Panc1 (cell line): Measurements from ENCODE around the gene ZBED5. TPM values are rescaled to one million over a fixed set of nuclear protein-coding genes. Genes with fewer than 3 reads are reported as not detected.

Experiments used
- ATAC-seq: fragments of 200-7000 bp; cut with Tn5 transposase; 2 replicates; pipeline ENCODE4 v1.9.1; 2020; ENCODE audit warnings: mild to moderate bottlenecking, moderate library complexity
- BruUV-seq: library from RNA; stranded (reverse); fragments of 400-500 nt; replicated peaks from 2 replicates; lab custom pipeline; 2021; lab: Mats Ljungman, UMichigan
- CTCF ChIA-PET: fragments of 300-600 bp; sonication (Branson Sonifier 250); formaldehyde crosslinking; loops from one replicate; lab custom pipeline; 2022; ENCODE audit warnings: antibody characterized with exemption; lab: Charles Lee
- POLR2A ChIA-PET: fragments of 300-600 bp; sonication (Branson Sonifier 250); formaldehyde crosslinking; loops from one replicate; lab custom pipeline; 2022; ENCODE audit warnings: antibody characterized with exemption; lab: Charles Lee
- DNase-seq: peaks from one replicate; pipeline ENCODE4 v3.0.0-alpha.2; 2010; ENCODE audit warnings: low read depth, low spot score
- H3K27ac ChIP-seq: 2 replicates; pipeline ENCODE4 v1.5.1; 2011; ENCODE audit warnings: mild to moderate bottlenecking, low read length, inconsistent platforms
- H3K27me3 ChIP-seq: fragments of 200-500 bp; sonication (Bioruptor generic); 2 replicates; pipeline ENCODE4 v1.6.0; 2014; ENCODE audit warnings: low read length, inconsistent platforms; ENCODE audit not compliant: control insufficient read depth, insufficient read depth
- H3K36me3 ChIP-seq: fragments of 200-500 bp; sonication (Bioruptor generic); 2 replicates; pipeline ENCODE4 v1.5.1; 2014; ENCODE audit warnings: inconsistent platforms, mild to moderate bottlenecking, low read length, moderate library complexity; ENCODE audit not compliant: control insufficient read depth, insufficient read depth
- H3K4me1 ChIP-seq: 2 replicates; pipeline ENCODE4 v1.5.1; 2011; ENCODE audit warnings: inconsistent platforms, mild to moderate bottlenecking, low read length, moderate library complexity; ENCODE audit not compliant: control insufficient read depth, insufficient read depth
- H3K4me3 ChIP-seq, 2 experiments: 2 replicates each; pipeline ENCODE4 v1.5.1; 2011 to 2012; ENCODE audit warnings: low read depth in 2 of 2, low read length in 2 of 2, mild to moderate bottlenecking in 2 of 2, inconsistent platforms in 1 of 2, moderate library complexity in 1 of 2
- H3K9me3 ChIP-seq: fragments of 200-500 bp; sonication (Bioruptor generic); 2 replicates; pipeline ENCODE4 v1.5.1; 2014; ENCODE audit warnings: low read depth, mild to moderate bottlenecking, inconsistent platforms, low read length, moderate library complexity; ENCODE audit not compliant: control insufficient read depth, insufficient read depth
- CTCF ChIP-seq: fragments of 450-650 bp; IDR thresholded peaks from 2 replicates; pipeline ENCODE4 v1.5.1; 2017; ENCODE audit warnings: mild to moderate bottlenecking
- POLR2AphosphoS5 ChIP-seq: IDR thresholded peaks from 2 replicates; pipeline ENCODE4 v1.6.1; 2012; ENCODE audit warnings: mild to moderate bottlenecking, low read depth, low read length, moderate library complexity
- REST ChIP-seq, 2 experiments: IDR thresholded peaks; 2 replicates each; pipeline ENCODE4 v1.6.1; 2011 to 2012; ENCODE audit warnings: low read depth in 2 of 2, control low read depth in 1 of 2, low read length in 1 of 2, mild to moderate bottlenecking in 1 of 2, moderate library complexity in 1 of 2; ENCODE audit not compliant: insufficient read depth in 1 of 2
- SIN3A ChIP-seq: IDR thresholded peaks from 2 replicates; pipeline ENCODE4 v1.6.1; 2012; ENCODE audit warnings: low read depth, mild to moderate bottlenecking, low read length, moderate library complexity, borderline replicate concordance; ENCODE audit not compliant: insufficient read depth
- TCF7L2 ChIP-seq: IDR thresholded peaks from 2 replicates; pipeline ENCODE4 v1.6.1; 2011; ENCODE audit warnings: mild to moderate bottlenecking, low read depth, low read length, inconsistent platforms
- in situ Hi-C: cut with HindIII; loops from 2 replicates; pipeline ENCODE4 v1.10.0; 2016; ENCODE audit warnings: low sequenced_read_pairs, low pct_unique_long_range_greater_than_20kb
- intact Hi-C: fragments of 100-400 bp; cut with micrococcal nuclease; formaldehyde crosslinking; loops from one replicate; pipeline ENCODE4 v1.10.0; 2022; ENCODE audit not compliant: unreplicated experiment
- total RNA-seq: library from RNA; stranded (reverse); gene quantifications from one replicate; pipeline ENCODE4 v1.2.1, GENCODE V29; 2021; ENCODE audit not compliant: unreplicated experiment

Gene ZBED5
- total RNA-seq, 1 experiment from 2014 or later: 114 TPM

DNA sequence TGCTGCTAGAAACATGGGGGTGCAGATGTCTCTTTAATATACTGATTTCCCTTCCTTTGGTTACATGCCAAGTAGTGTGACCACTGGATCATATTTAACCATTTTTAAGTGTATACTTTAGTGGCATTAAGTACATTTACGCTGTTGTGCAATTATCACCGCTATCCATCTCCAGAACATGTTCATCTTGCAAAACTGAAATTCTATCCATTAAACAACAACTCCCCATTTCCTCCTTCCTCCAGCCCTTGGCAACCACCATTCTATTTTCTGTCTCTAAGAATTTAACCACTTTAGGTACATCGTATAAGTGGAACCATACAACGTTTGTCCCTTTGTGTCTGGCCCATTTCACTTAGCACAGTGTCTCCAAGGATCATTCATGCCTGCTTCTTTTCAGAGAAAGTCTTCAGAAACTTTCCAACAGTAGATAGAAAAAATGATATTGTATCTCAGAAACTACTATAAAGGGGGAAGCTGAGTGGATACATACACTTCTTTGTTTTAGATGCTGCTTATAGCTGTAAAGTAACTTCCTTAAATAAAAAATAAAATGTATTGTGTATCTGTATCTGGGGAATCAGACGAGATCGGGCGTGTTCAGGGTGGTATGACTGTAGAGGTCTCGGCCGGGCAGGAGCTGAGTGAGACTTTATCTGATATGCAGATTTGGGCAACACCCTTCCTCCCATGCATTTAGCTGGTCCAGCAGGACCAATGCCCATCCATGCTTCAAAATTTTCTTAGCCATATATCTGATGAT lies 44.6 kb upstream of the ZBED5 start:
- peak overlapping the region; percentile 90 for H3K27ac ChIP-seq
- DNase-seq: no peak
- BruUV-seq: no TSS peak
- ChIA-PET CTCF (interaction anchor here (1.2 kb wide), 1 partner anchor 23 kb away, joined by 3 read pairs; no protein-coding TSS in a partner anchor), POLR2A (interaction anchor here (0.6 kb wide), 1 partner anchor 76 kb away, joined by 4 read pairs; no protein-coding TSS in a partner anchor)
- no peaks in the 10 kb centered on the region for H3K27me3 ChIP-seq
- TF ChIP-seq CTCF (no peak), TCF7L2 (no peak), SIN3A (no peak), POLR2AphosphoS5 (no peak), REST (IDR thresholded peaks at IDR 0.05; ENCODE audit: insufficient read depth in 1 of 2, low read depth in 2 of 2, low read length in 1 of 2) (no peak)
- peaks cover 40% of the 10 kb centered on the region for H3K4me1 ChIP-seq
- no peak for ATAC-seq
- H3K36me3 ChIP-seq: no peaks in the 10 kb centered on the region
- intact Hi-C loops: no loop called here
- in situ Hi-C loops: no loop called here
- H3K4me3 ChIP-seq: no peak overlapping the region
- no peaks in the 10 kb centered on the region; the same call in 1 of the 2 replicates for H3K9me3 ChIP-seq

DNA sequence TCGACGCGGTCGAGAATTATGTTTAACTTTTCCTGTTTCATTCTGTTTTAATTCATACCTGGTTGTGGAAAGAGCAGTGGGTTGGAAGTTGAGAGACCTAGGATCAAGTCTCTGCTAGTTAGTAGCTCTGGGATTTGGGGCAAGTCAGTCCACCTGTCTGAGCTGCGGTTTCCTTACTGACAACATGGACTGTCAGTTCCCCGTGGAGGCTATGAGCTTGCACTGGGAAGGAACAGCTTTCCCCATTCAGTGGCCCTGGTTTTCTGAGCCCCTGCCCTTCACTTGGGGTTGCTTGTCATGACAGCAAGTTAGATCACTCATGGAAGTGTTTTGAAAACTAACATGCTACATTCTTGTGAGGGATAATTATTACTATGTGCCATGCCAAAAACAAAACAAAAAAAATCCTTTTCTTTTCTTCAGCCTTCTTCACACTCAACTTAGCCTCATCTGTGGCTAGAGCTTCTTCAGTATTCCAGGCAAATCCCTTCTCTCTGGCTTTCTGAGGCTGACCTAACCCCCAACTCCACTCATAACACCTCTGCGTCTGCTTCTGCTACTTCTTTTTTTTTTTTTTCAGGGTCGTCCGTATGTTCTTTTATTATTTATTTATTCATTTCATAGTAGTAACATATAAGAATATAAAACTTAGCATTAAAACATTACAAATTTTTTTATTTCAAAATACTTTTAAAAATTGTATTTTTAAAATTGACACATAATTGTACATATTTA lies 43.0 kb upstream of the ZBED5 start:
- BruUV-seq: TSS peak; percentile 94
- in situ Hi-C loops (no loop called here), intact Hi-C loops (no loop called here)
- peak overlapping the region; percentile 90 for H3K27ac ChIP-seq
- ATAC-seq (peak; percentile 55), DNase-seq (no peak)
- ChIA-PET POLR2A (interaction anchor here (0.6 to 2.3 kb wide), 7 partner anchors 13 to 1341 kb away, joined by 3 to 12 read pairs (median 4); partner anchors contain the start of gene EIF4G2), CTCF (interaction anchor here (0.6 to 1.6 kb wide), 5 partner anchors 16 to 1941 kb away, joined by 3 to 7 read pairs (median 5); no protein-coding TSS in a partner anchor)
- TF ChIP-seq REST (IDR thresholded peaks at IDR 0.05; ENCODE audit: insufficient read depth in 1 of 2, low read depth in 2 of 2, low read length in 1 of 2) (no peak), SIN3A (no peak)
- no peaks in the 10 kb centered on the region for H3K36me3 ChIP-seq
- peaks cover 35% of the 10 kb centered on the region for H3K4me1 ChIP-seq
- peak overlapping the region in 1 of 2 experiments; percentile 17; a peak in 2 of 4 replicates for H3K4me3 ChIP-seq
- no peaks in the 10 kb centered on the region for H3K27me3 ChIP-seq
- H3K9me3 ChIP-seq: no peaks in the 10 kb centered on the region; the same call in 1 of the 2 replicates
